ENCODE measurements around the gene MYCN. TPM values are rescaled to one million over a fixed set of nuclear protein-coding genes. Genes with fewer than 3 reads are reported as not detected.

Gene MYCN
- total RNA-seq, 1 donor from 2014 or later = 0.68 TPM

GRCh38 chr2:15969214-15969613, 28.9 kb downstream of the MYCN start:
- Histone ChIP-seq H3K27me3 (ENCODE audit: low read depth) (peaks cover 4% of the 10 kb centered on the region), H3K4me1 (no peaks in the 10 kb centered on the region), H3K27ac (no peak overlapping the region), H3K9me3 (no peaks in the 10 kb centered on the region), H3K36me3 (no peaks in the 10 kb centered on the region), H3K4me3 (no peak overlapping the region)
- DNase-seq = no peak
- no peak for ATAC-seq
- intact Hi-C loops (cut with DNase I) = no loop called here
- TF ChIP-seq CTCF (IDR thresholded peaks at IDR 0.05) = no peak

GRCh38 chr2:15970701-15971100, 30.4 kb downstream of the MYCN start:
- Histone ChIP-seq H3K36me3 (no peaks in the 10 kb centered on the region), H3K4me3 (no peak overlapping the region), H3K27me3 (ENCODE audit: low read depth) (peaks cover 4% of the 10 kb centered on the region), H3K4me1 (no peaks in the 10 kb centered on the region), H3K27ac (no peak overlapping the region), H3K9me3 (no peaks in the 10 kb centered on the region)
- ATAC-seq = no peak
- TF ChIP-seq CTCF (IDR thresholded peaks at IDR 0.05) = no peak
- intact Hi-C loops (cut with DNase I) = no loop called here
- DNase-seq = no peak

GRCh38 chr2:15971351-15971750, 31.0 kb downstream of the MYCN start:
- no peaks in the 10 kb centered on the region for H3K4me1 ChIP-seq
- H3K27ac ChIP-seq = no peak overlapping the region
- ATAC-seq (no peak), DNase-seq (no peak)
- H3K9me3 ChIP-seq = no peaks in the 10 kb centered on the region
- peaks cover 4% of the 10 kb centered on the region for H3K27me3 ChIP-seq (ENCODE audit: low read depth)
- H3K36me3 ChIP-seq = no peaks in the 10 kb centered on the region
- TF ChIP-seq CTCF (IDR thresholded peaks at IDR 0.05) = no peak
- intact Hi-C loops (cut with DNase I) = no loop called here
- H3K4me3 ChIP-seq = no peak overlapping the region

GRCh38 chr2:15971831-15972522, 31.6 kb downstream of the MYCN start:
- intact Hi-C loops (cut with DNase I) = no loop called here
- no peak overlapping the region for H3K27ac ChIP-seq
- DNase-seq (no peak), ATAC-seq (no peak)
- H3K4me1 ChIP-seq = no peaks in the 10 kb centered on the region
- peaks cover 4% of the 10 kb centered on the region for H3K27me3 ChIP-seq (ENCODE audit: low read depth)
- no peak overlapping the region for H3K4me3 ChIP-seq
- TF ChIP-seq CTCF (IDR thresholded peaks at IDR 0.05) = no peak
- H3K9me3 ChIP-seq = no peaks in the 10 kb centered on the region
- no peaks in the 10 kb centered on the region for H3K36me3 ChIP-seq

GRCh38 chr2:15973481-15974401, 33.4 kb downstream of the MYCN start:
- Histone ChIP-seq H3K27me3 (ENCODE audit: low read depth) (peaks cover 4% of the 10 kb centered on the region), H3K36me3 (no peaks in the 10 kb centered on the region), H3K9me3 (no peaks in the 10 kb centered on the region), H3K27ac (no peak overlapping the region), H3K4me1 (no peaks in the 10 kb centered on the region), H3K4me3 (no peak overlapping the region)
- ATAC-seq = no peak
- intact Hi-C loops (cut with DNase I) = no loop called here
- no peak for TF ChIP-seq CTCF (IDR thresholded peaks at IDR 0.05)
- no peak for DNase-seq
